GM21825 (cell line): ENCODE data around the gene GFER.

Experiments used
- ATAC-seq: cut with Tn5 transposase; IDR thresholded peaks from one replicate; pipeline ENCODE4 v1.9.1; 2021; ENCODE audit warnings: mild to moderate bottlenecking, moderate library complexity; ENCODE audit not compliant: unreplicated experiment

The GFER gene

DNA sequence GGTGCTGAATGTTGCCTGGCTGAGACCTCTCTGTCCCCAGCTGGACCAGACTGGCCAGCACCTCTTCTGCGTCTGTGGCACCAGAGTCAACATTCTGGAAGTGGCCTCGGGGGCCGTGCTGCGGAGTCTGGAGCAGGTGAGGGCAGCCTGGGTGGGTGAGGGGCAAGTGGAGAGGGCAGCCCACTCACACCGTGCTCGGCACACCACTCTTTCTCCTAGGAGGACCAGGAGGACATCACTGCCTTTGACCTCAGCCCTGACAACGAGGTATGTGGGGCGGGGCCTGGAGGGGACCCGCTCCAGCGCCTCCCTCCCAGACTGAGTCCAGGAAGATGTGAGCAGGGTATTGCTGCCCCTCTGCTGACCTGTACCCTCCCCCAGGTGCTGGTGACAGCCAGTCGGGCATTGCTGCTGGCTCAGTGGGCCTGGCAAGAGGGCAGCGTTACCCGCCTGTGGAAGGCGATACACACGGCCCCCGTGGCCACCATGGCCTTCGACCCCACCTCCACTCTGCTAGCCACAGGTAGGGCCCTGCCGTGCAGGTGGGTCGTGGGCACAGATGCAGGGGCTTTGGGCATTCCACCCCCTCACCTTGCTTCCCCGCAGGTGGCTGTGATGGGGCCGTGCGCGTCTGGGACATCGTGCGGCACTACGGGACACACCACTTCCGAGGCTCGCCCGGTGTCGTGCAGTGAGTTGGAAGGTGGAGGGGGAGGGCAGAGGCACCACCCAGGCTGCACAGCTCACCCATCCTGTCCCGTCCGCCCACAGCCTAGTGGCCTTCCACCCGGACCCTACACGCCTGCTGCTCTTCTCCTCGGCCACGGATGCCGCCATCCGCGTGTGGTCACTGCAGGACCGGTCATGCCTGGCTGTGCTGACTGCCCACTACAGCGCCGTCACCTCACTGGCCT lies 9.6 kb upstream of the GFER start:
- ATAC-seq, result no peak

DNA sequence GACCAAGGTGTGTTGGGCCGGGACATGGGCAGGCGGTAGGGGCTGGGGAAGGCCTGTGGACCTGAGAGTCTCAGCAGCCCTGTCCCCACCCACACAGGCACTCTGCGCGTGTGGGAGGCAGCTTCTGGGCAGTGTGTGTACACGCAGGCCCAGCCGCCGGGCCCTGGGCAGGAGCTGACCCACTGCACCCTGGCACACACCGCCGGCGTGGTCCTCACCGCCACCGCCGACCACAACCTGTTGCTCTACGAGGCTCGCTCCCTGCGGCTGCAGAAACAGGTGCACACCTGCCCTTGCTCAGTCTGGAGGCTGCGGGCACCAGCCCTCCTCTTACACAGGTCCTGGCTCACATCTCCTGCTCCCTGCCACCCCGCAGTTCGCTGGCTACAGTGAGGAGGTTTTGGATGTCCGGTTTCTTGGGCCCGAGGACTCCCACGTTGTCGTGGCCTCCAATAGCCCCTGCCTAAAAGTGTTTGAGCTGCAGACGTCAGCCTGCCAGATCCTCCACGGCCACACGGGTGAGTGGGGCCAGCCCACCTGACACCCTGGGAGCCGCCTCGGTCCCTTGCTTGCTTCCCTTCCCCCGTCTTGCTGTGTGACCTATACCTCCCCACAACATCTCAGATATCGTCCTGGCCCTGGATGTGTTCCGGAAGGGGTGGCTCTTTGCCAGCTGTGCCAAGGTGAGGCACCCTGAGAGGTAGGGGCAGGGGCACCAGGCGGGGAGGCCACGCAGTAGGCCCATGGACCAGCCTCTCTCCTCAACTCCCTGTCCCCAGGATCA lies 8.4 kb upstream of the GFER start:
- ATAC-seq, result no peak

DNA sequence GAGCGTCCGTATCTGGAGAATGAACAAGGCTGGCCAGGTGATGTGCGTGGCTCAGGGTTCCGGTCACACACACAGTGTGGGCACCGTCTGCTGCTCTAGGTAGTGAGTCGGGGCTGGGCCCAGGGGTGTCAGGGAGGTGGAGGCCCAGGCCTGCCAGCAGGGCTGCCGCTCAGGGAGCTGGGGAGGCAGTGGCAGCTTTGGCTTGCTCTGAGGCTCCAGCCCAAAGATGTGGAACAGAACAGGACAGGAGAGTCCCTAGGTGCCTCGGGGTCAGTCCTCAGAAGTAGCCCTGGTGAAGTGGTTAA lies 7.8 kb upstream of the GFER start:
- ATAC-seq, result no peak

DNA sequence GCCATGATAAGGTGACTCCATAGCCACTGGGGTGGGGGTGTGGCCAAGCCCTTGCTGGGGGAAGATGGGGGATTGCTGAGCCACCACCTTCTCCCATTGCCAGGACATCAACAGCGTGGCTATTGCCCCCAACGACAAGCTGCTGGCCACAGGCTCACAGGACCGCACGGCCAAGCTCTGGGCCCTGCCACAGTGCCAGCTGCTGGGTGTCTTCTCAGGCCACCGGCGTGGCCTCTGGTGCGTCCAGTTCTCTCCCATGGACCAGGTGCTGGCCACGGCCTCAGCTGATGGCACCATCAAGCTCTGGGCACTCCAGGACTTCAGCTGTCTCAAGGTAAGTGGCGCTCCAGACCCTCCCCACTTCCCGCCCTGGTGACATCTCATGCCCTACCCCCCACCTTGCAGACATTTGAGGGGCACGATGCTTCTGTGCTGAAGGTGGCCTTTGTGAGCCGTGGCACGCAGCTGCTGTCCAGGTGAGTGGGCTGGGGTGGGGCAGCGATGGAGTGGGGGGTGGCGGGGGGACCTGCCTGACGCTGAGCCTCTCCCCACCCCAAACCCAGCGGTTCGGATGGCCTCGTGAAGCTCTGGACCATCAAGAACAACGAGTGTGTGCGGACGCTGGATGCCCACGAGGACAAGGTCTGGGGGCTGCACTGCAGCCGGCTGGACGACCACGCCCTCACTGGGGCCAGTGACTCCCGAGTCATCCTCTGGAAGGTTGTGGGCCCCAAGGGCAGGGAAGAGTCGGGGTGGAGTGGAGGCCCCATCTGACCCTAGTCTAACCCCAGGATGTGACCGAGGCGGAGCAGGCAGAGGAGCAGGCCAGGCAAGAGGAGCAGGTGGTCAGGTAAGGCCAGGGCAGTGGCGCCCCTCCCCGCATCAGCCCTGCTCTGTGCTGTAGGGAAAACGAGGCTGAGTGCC lies 6.8 kb upstream of the GFER start:
- no peak for ATAC-seq

DNA sequence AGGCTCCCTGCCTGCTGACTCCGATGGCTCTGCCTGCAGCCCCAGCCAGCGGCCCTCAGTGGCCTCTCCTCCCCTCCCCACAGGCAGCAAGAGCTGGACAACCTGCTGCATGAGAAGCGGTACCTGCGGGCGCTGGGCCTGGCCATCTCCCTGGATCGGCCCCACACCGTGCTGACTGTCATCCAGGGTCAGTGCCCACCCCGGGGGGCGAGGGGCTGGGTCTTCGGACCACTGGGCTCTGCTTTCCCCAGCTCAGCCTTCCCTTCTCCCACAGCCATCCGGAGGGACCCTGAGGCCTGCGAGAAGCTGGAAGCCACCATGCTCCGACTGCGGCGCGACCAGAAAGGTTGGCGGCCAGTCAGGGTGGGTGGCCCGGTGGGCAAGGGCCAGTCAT lies 6.1 kb upstream of the GFER start:
- ATAC-seq, result no peak

DNA sequence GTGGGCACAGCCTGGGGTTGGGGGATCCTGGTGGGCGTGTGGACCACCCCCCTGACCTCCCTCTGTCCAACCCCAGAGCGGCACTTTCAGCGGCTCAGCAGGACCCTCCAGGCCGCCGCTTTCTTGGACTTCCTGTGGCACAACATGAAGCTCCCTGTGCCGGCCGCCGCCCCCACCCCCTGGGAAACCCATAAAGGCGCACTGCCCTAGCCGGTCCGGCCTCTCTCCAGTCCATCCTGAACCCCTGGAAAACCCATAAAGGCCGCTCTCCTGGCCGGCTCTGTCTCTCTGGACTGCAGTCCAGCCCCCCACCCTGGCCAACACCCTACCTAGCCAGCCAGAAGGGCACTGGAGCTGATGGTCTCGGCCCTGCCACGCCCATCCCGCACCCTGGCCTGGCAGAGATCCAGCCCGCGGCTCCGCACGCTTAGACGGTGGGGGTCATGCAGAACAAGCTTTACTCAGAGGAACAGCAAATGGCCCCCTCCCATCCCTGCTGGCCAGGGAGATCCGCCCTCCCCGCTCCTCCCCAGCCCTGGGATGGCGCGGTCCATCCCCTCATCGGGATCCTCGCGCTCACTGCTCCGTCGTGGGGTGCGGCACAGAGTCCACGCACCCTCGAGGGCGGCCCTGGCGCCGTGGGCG lies 5.4 kb upstream of the GFER start:
- no peak for ATAC-seq

DNA sequence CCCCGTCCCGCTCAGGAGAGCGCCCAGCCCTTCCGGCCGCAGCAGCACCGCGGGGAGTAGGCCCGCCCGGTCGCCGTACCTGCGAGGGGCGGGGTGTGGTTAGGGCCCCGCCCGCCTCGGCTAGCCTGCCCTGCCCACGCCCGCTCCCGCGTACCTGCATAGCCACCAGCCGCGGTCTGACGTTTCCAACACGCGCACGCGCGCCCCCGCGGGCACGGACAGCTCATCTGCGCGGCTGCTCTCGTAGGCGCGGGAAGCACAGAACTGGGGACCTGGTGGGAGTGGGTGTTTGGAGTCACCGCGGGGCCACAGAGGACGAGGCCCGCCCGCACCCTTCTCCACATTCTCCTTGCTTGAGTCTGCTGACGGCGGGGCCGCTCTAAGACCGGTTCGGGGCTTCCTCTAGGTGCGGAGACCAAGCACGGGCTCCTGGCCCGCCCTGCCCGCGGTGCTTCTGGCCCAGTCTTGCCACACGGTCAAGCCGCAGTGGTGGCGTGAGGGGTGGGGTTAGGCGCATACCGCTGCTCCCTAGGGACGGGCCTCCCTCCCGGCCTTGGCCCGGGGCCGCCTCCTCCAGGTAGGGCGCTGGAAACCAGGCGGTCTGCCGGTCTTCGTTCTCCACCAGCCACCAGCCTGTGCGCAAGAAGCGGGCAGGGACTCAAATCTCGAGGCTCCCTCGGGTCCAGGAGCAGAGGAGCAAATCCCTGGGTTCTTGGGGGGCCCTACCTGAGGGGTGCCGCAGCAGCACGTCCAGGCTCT lies 4.5 kb upstream of the GFER start:
- no peak for ATAC-seq

DNA sequence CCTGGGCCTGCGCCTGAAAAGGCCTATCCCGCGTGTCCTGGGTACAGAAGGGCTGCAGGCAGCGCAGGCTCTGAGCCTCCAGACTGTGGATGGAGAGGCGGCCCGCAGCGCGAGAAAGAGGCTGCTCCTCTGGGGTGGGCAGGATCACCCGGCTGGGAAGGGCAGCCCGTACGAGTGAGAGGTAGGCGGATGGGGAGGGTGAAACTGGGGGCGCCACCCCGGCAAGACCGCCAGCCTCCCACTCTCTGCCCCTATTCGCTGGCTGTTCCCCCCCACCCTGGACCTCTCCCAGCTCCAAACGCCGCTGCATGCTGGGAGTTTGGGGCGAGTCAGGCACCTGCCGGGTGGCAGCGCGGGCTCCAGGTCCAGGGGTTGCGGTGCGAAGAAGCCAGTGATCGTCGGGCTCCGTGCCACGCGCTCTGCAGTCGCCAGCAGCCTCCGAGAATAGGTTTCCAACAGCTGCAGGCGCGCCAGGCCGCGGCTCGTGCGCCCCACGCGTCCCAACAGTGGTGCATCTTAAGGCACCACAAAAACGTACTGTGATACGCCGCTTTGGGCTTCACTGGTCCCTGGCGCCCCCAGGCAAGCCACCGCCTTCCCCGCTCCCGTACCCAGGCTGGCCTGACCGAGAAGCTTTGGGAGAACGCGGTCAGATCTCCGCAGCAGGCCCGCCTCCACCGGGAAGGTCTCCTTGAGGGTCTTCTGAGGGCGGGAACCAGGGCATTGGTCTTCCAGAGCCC lies 3.8 kb upstream of the GFER start:
- no peak for ATAC-seq

DNA sequence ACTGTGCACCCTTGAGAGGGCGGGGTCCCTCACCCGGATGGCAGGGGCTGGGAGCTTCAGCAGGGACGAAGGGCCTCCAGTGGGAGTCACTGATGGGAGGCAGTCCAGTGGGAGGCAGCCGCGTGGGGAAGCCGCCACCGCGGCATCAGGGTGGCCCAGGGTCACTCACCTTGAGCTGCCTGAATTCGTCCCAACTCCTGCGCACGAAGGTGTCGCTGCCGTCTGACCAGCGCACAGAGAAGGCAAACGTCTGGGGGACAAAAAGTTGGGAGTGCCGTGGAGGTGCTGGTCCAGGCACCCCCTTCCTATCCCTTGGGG lies 3.3 kb upstream of the GFER start:
- no peak for ATAC-seq

DNA sequence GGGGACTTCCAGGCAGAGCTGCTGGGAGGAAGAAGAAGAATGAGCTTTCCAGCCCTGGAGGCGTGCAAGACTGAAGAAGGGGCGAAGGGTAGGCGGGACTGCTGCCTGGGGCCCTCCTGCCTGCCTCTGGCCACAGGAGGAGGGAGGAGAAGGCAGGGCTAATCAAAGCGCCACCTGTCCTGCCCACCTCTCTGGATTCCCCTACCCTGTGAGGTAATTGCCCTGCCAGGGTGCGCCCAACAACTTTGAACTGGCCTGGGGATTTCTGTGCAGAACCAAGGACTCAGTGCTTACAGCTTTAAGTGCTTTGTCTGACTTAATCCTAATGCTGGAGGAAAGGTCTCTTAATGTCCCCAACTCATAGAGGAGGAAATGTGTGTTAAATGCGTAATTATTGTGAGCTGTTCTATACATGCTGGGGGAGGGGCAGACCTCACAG lies 2.6 kb upstream of the GFER start, which contains the start of gene NOXO1:
Gene NOXO1, minus strand, starts transcription at position 72 of the 439 bp plus-strand sequence. CDS start 290 bp downstream, outside the sequence.
- ATAC-seq, result no peak

DNA sequence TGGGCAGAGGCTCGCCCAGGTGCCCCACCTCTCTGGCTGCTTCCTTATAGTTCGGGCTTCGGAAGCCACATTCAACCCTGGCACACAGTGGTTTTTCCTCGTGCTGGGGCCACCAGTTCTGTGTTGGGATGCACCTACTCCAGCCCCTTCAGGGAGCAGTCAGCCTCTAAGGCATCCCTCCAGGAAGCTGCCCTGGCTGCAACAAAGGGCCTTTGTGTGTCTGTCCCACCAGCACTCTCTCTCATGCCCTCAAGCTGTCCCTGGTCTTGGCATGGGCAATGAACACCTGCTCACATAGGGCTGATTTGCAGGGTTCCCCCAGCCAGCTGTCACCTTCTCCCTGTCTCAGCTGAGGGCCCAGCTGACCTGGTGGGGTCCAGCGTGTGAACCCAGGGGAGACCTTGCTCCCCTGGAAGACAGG lies 2.0 kb upstream of the GFER start:
- no peak for ATAC-seq

DNA sequence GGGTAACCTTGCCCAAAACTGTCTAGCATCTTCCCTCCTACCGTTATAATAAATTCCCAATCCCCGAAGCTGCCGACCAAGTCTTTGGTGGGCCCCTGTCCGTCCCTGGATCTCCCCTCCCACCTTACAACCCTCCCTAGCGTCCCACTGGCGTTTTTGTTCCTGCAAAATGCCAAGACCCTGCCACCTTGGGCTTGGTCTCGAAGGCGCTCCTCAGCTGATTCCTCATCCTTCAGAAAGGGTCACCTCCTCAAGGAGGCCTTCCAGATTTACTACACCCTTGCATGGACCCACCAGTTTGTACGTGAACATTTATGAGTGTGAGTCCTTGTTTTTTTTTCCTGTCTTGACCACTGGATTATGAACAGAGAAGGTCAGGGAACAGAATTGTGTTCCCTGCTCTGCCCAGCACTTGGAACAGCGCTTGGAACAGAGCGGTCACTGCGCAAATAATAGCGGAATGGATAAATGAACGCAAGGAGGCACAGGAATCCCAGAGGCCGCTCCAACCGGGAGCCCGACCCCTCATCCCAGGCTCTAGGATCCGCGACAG lies 926 bp upstream of the GFER start:
- ATAC-seq, result no peak

DNA sequence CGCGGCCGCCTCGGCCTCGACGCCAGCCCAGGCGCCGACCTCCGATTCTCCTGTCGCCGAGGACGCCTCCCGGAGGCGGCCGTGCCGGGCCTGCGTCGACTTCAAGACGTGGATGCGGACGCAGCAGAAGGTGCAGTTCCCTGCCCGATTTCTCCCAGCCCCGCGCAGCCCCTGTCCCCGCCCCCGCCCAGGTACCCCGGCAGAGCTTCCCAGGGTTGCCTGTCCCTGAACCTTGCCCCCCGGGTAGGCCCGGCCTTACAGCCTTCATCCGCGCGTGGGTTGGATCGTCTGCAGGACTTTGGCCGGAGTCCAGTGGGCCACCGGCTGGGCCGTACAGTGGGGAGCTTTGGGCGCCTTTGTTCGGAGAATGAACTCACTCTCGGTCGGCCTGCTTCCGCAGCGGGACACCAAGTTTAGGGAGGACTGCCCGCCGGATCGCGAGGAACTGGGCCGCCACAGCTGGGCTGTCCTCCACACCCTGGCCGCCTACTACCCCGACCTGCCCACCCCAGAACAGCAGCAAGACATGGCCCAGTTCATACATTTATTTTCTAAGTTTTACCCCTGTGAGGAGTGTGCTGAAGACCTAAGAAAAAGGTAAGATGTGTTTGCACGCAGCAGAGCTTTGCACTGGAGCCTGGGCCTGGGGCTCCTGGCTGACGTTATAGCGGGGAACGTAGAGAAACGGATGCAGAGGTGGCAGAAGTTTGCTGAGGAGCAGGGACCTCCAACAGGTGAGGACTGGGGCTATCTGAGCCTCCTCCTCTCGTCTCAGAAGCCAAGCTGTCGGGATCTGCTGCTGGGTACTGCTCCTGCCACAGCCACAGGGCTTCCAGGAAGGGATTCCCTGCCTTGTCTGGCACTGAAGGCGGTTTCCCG lies 593 bp downstream of the GFER start:
- no peak for ATAC-seq

DNA sequence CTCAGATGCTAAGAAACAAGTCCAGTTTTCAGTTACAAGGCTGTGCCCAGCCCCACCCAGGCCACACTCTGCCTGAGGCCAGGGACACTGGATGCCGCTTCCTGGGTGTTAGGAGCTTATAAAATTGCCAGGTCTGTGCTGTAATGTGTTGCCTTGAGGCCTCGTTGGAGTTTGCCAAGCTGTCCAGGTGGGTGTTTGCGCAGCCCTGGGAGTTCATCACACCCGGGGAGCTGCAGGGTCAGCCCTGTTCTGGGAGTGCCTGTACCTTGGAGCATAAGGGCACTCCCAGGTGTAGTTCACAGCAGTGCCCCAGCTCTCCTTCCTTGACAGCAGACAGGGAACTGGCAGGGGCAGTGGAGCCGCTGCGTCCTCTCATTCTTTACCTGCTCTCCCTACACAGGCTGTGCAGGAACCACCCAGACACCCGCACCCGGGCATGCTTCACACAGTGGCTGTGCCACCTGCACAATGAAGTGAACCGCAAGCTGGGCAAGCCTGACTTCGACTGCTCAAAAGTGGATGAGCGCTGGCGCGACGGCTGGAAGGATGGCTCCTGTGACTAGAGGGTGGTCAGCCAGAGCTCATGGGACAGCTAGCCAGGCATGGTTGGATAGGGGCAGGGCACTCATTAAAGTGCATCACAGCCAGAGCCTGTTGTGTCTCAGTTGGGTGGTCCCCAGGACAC lies 1.6 kb downstream of the GFER start:
- no peak for ATAC-seq

DNA sequence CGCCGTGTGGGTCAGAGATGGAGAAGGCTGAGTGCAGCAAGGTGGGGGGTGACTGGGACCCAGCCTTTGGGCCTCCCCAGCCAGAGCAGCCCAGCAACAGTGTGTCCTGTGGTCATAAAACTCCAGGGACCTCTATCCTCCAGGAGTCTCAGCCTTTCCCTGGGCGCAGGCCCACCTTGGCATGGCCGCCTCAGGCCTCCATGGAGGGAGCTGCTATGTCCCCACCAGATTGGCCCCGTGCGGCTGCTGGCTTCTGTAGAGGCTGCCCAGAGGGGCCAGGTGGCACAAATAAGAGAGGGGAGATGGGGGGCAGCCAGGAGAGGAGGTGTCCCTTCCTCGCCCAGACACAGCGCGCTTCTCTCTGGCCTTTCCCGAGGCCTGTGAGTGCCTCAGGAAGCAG lies 3.2 kb downstream of the GFER start:
- no peak for ATAC-seq

DNA sequence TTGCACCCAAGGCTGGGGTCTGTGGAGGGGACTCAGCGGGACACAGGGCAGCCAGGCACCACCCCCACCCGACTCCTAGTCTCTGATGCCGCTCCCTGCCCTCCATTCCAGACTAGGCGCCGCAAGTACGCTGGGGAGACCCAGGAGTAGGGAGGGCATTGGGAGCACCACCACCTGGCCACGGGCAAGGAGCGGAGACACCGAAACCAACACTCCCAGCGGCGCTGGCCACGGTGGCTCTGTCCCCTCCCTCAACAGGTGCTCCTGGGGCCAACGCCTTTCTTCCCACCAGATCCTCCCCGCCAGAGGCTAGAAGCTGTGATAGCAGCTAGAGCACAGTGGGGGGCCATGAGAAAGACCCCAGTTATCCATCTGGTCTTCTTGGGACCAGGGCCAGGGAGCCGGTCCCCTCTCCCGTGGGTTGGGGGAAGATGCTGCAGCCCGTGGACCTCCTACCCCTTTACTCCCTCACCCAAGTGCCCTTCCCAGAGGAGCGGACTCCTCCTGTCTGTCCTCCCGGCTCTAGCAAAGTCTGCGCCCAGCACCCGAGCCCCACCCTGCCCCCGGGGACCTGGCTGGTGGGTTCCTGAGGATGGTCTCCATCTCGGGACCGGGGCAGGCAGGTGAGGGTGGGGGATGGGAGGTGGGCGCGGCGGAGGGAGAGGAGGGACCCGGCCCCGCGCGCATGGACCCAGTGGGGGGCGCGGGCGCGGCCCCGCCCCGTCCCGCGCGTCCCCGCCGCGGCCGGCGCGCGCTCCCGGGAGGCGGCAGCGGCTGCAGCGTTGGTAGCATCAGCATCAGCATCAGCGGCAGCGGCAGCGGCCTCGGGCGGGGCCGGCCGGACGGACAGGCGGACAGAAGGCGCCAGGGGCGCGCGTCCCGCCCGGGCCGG lies 5.5 kb downstream of the GFER start, which contains the start of gene SYNGR3:
Gene SYNGR3, plus strand, starts transcription at position 762 of the 892 bp plus-strand sequence. CDS start 133 bp downstream, outside the sequence.
- no peak for ATAC-seq

DNA sequence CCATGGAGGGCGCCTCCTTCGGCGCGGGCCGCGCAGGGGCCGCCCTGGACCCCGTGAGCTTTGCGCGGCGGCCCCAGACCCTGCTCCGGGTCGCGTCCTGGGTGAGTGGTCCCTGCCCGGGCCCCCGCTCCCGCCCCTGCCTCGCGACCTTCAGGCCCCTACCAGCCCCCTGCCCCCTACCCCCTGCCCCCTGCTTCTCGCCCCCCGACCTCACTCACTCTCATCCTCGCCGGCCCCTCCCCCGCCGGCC lies 6.0 kb downstream of the GFER start:
- no peak for ATAC-seq
